OCI-LY1 (cell line): ENCODE measurements around the gene RFPL2.

Experiments
- H2AFZ ChIP-seq: fragments of 200-600 bp; sonication (generic), shearing (Covaris generic); 2 replicates; pipeline ENCODE4 v1.6.0; 2014; ENCODE audit warnings: antibody characterized with exemption, mild to moderate bottlenecking, low read length
- H3F3A ChIP-seq: fragments of 200-600 bp; sonication (generic), shearing (Covaris generic); 2 replicates; pipeline ENCODE4 v1.6.0; 2014; ENCODE audit warnings: mild to moderate bottlenecking, antibody characterized with exemption, low read length, moderate library complexity; ENCODE audit not compliant: insufficient read depth
- H3K27ac ChIP-seq: fragments of 200-600 bp; sonication (generic); 2 replicates; pipeline ENCODE4 v1.5.1; 2014; ENCODE audit warnings: low read length, mixed run types, mild to moderate bottlenecking, low read depth; ENCODE audit not compliant: poor library complexity, severe bottlenecking
- H3K27me3 ChIP-seq: fragments of 200-600 bp; sonication (generic); 2 replicates; pipeline ENCODE4 v1.6.0; 2014; ENCODE audit warnings: antibody characterized with exemption, mild to moderate bottlenecking, low read length, moderate library complexity; ENCODE audit not compliant: insufficient read depth
- H3K36me3 ChIP-seq: fragments of 200-600 bp; sonication (generic); 2 replicates; pipeline ENCODE4 v1.6.1; 2014; ENCODE audit warnings: mild to moderate bottlenecking, antibody characterized with exemption, low read length, moderate library complexity, mixed read lengths; ENCODE audit not compliant: insufficient read depth
- H3K4me1 ChIP-seq: fragments of 200-600 bp; sonication (generic); 2 replicates; pipeline ENCODE4 v1.5.1; 2014; ENCODE audit warnings: mild to moderate bottlenecking, low read length, moderate library complexity; ENCODE audit not compliant: insufficient read depth, severe bottlenecking
- H3K4me2 ChIP-seq: fragments of 200-600 bp; sonication (generic), shearing (Covaris generic); 2 replicates; pipeline ENCODE4 v1.6.1; 2014; ENCODE audit warnings: low read length
- H3K4me3 ChIP-seq: fragments of 200-600 bp; sonication (generic); 2 replicates; pipeline ENCODE4 v1.5.1; 2014; ENCODE audit warnings: low read length, low read depth, mild to moderate bottlenecking, mixed read lengths; ENCODE audit not compliant: poor library complexity, severe bottlenecking
- H3K79me2 ChIP-seq: fragments of 200-600 bp; shearing (Covaris generic); 2 replicates; pipeline ENCODE4 v1.6.1; 2016; ENCODE audit warnings: mixed run types, low read length, mixed read lengths; ENCODE audit not compliant: insufficient read depth
- H3K9ac ChIP-seq: fragments of 200-600 bp; sonication (generic), shearing (Covaris generic); 2 replicates; pipeline ENCODE4 v1.6.1; 2014; ENCODE audit warnings: mild to moderate bottlenecking, low read length, mixed read lengths
- H3K9me2 ChIP-seq: fragments of 200-600 bp; sonication (generic), shearing (Covaris generic); 2 replicates; pipeline ENCODE4 v1.6.1; 2014; ENCODE audit warnings: low read depth, mild to moderate bottlenecking, low read length, mixed read lengths
- H3K9me3 ChIP-seq: fragments of 200-600 bp; shearing (Covaris generic); 2 replicates; pipeline ENCODE4 v1.6.1; 2014; ENCODE audit warnings: low read length, mixed read lengths
- H4K20me1 ChIP-seq: fragments of 200-600 bp; sonication (generic), shearing (Covaris generic); 2 replicates; pipeline ENCODE4 v1.6.0; 2016; ENCODE audit warnings: mild to moderate bottlenecking, low read length; ENCODE audit not compliant: insufficient read depth
- EZH2 ChIP-seq: fragments of 200-600 bp; sonication (generic), shearing (Covaris generic); IDR thresholded peaks from 2 replicates; pipeline ENCODE4 v1.8.0; 2017; ENCODE audit warnings: borderline replicate concordance, mixed run types, mild to moderate bottlenecking, antibody characterized with exemption, low read length, moderate library complexity, mixed read lengths
- TF ChIP-seq, protein P1 (sequence below): fragments of 200-600 bp; sonication (generic), shearing (Covaris generic); IDR thresholded peaks from 2 replicates; pipeline ENCODE4 v1.5.1; 2017; ENCODE audit warnings: mild to moderate bottlenecking, antibody characterized with exemption, low read length, moderate library complexity, mixed read lengths

The RFPL2 gene

DNA sequence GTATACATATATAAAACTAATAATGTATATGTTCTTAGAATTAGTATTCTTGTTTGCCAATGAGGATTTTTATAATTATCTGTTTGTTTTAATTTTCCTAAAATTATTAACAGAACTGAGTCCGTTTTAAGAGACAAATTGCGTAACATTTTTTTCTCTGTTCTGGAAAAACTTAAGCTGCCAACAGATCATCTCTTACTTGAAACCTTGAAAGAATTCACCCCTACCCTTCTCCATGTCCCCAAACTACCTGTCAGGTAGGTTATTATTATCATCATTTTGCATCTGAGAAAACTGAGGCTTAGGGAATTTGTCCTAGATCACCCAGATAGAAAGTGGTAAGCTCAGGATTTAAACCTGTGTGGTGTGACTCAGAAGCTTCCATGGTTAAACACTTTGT, 35.6 kb upstream of the RFPL2 start:
- TF ChIP-seq, protein P1, sequence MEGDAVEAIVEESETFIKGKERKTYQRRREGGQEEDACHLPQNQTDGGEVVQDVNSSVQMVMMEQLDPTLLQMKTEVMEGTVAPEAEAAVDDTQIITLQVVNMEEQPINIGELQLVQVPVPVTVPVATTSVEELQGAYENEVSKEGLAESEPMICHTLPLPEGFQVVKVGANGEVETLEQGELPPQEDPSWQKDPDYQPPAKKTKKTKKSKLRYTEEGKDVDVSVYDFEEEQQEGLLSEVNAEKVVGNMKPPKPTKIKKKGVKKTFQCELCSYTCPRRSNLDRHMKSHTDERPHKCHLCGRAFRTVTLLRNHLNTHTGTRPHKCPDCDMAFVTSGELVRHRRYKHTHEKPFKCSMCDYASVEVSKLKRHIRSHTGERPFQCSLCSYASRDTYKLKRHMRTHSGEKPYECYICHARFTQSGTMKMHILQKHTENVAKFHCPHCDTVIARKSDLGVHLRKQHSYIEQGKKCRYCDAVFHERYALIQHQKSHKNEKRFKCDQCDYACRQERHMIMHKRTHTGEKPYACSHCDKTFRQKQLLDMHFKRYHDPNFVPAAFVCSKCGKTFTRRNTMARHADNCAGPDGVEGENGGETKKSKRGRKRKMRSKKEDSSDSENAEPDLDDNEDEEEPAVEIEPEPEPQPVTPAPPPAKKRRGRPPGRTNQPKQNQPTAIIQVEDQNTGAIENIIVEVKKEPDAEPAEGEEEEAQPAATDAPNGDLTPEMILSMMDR, result no peak
- TF ChIP-seq EZH2, result no peak
- H3K27ac ChIP-seq, result no peak overlapping the region

GRCh38 chr22:32237906-32238305, 33.0 kb upstream of the RFPL2 start:
- Histone ChIP-seq H3K27me3 (no peaks in the 10 kb centered on the region; the same call in 1 of the 2 replicates), H3F3A (no peaks in the 10 kb centered on the region), H3K4me1 (no peaks in the 10 kb centered on the region), H3K79me2 (no peaks in the 10 kb centered on the region), H3K9me2 (no peaks in the 10 kb centered on the region), H3K4me2 (no peak overlapping the region), H4K20me1 (no peaks in the 10 kb centered on the region), H3K4me3 (no peak overlapping the region), H3K27ac (no peak overlapping the region), H3K36me3 (no peaks in the 10 kb centered on the region), H3K9me3 (no peaks in the 10 kb centered on the region), H2AFZ (no peak overlapping the region), H3K9ac (no peak overlapping the region)
- TF ChIP-seq, protein P1, result no peak
- TF ChIP-seq EZH2, result no peak

More for the DNA sequence above, 35.6 kb upstream of the RFPL2 start:
- Histone ChIP-seq H3K9me3 (no peaks in the 10 kb centered on the region), H3K9ac (no peak overlapping the region), H3K4me3 (no peak overlapping the region), H2AFZ (no peak overlapping the region), H3F3A (no peaks in the 10 kb centered on the region), H4K20me1 (no peaks in the 10 kb centered on the region), H3K36me3 (no peaks in the 10 kb centered on the region), H3K27me3 (no peaks in the 10 kb centered on the region), H3K9me2 (no peaks in the 10 kb centered on the region), H3K79me2 (no peaks in the 10 kb centered on the region), H3K4me1 (no peaks in the 10 kb centered on the region), H3K4me2 (no peak overlapping the region)

DNA sequence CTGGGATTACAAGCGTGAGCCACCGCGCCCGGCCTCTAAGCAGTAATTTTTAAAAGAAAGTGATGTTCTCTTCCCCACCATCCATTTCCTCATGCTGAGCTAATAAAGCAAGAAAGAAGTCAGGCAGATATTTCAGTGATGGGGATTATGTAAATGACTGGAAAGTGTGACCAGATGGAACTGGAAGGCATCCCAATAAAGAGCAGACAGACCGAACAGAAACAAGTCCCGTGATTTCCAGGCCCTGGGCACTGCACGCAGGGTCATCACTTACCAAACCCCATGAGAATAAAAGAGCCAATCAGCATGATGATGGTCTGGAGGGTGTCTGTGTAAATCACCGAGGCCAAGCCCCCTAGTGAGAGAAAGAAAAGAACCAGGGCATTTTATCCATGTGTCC, 32.1 kb upstream of the RFPL2 start:
- no peaks in the 10 kb centered on the region for H3F3A ChIP-seq
- no peak overlapping the region for H2AFZ ChIP-seq
- no peaks in the 10 kb centered on the region for H4K20me1 ChIP-seq
- no peaks in the 10 kb centered on the region; the same call in 1 of the 2 replicates for H3K27me3 ChIP-seq
- TF ChIP-seq EZH2, result no peak
- TF ChIP-seq, protein P1, result no peak
- H3K4me3 ChIP-seq, result no peak overlapping the region
- H3K36me3 ChIP-seq, result no peaks in the 10 kb centered on the region
- H3K79me2 ChIP-seq, result no peaks in the 10 kb centered on the region
- H3K9me3 ChIP-seq, result no peaks in the 10 kb centered on the region
- no peak overlapping the region for H3K9ac ChIP-seq
- no peaks in the 10 kb centered on the region for H3K4me1 ChIP-seq
- H3K27ac ChIP-seq, result no peak overlapping the region
- H3K9me2 ChIP-seq, result no peaks in the 10 kb centered on the region
- no peak overlapping the region for H3K4me2 ChIP-seq
